GM21515 (cell line): ENCODE results near the gene CRX.
"Not testable (repeated sequence)": the region's sequence is repeated elsewhere in the genome, so short reads cannot be mapped to it uniquely, and the experiment has no call there.

Experiments used
- ATAC-seq: cut with Tn5 transposase; IDR thresholded peaks from one replicate; pipeline ENCODE4 v1.9.1; 2021; ENCODE audit not compliant: unreplicated experiment

Gene CRX

DNA sequence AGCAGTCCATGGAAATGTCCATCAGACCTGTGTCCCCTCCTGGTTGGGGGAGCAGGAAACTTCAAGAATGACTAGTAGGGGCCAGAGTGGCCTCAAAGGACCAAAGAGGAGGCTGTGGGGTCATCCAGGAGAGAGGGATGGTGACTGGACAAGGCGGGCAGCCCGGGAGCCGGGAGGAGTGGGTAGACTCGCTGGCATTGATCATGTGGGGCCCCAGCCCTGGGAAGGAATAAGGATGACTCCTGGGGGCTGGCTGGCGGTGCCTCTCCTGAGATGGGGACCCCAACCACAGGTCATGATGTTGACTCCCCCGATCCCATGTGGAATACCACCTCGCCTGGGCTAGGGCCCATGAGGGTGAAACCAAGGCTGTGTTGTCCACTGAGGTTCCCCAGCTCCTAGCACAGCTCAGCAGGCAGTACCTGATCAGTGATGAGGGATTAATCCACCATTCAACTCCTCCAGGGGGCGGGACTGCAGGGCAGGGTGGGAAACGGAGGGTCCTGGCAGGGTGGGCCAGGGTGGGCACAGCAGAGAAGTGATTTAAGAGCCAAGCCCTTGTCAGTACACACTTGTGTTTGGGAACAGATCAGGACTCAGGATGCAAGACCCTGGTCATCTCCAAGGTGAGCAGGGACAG, 37.0 kb downstream of the CRX start, which contains the start of gene TPRX2:
Gene TPRX2 (plus strand): TSS at position 590 of the 640 bp plus-strand sequence. CDS start 12 bp downstream, at position 602.
- ATAC-seq, result not testable (repeated sequence)

GRCh38 chr19:47859838-47860237, 38.1 kb downstream of the CRX start:
- not testable (repeated sequence) for ATAC-seq

- ATAC-seq, result no peak
These were observed 39.0 kb downstream of the CRX start for GRCh38 chr19:47860602-47861297.

GRCh38 chr19:47861630-47862029, 39.9 kb downstream of the CRX start:
- no peak for ATAC-seq

- no peak for ATAC-seq
These were observed 41.8 kb downstream of the CRX start for GRCh38 chr19:47863514-47863936.

DNA sequence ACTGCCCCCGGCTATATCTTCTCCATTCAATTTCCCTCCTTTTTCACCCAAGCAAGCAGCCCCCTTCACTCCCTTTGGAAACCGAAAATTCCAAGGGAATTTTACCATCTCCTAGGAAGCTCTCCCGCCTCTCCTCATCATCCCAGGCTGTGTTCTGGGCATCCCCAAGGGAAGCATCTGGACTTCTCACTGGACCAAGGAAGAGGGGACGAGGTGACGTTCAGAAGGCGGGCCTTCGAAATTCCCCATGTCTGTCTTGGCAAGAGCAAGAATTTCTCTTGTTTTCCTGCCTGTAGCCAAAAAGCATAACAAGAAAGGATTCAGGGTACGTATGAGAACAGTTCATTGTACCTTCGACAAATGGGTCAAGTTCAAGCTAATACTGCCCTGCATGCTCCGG, 43.4 kb downstream of the CRX start:
- no peak for ATAC-seq

DNA sequence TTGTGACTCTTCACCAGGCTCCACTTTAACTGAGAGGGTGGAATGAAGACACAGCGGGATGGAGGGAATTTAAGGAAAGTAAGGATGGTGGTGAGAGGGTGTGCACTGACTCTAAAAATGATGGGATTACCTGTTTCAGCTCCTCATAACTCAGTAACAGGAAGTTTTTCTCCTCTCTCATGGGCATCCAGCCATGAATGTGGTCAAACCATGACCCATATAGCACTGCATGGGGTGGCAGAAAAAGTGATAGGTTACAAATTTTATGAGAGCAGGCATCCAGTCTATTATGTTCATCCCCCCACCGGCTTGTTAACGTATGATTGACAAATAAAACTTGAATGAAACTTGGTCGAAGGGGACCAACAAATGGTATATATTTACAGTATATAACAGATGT, 57.2 kb downstream of the CRX start:
- ATAC-seq, result no peak

GRCh38 chr19:47879385-47879784, 57.6 kb downstream of the CRX start:
- ATAC-seq, result not testable (repeated sequence)

GRCh38 chr19:47881757-47882156, 60.0 kb downstream of the CRX start:
- no peak for ATAC-seq

- ATAC-seq, result no peak
These were observed 61.2 kb downstream of the CRX start for GRCh38 chr19:47882890-47883289.

- no peak for ATAC-seq
These were observed 63.3 kb downstream of the CRX start for GRCh38 chr19:47885067-47885463.

GRCh38 chr19:47886010-47886559, 64.3 kb downstream of the CRX start, which contains the start of gene SULT2A1:
TSS of gene SULT2A1 (minus strand) at chr19:47886315. CDS start at chr19:47886257, 58 bp downstream.
- ATAC-seq, result no peak

DNA sequence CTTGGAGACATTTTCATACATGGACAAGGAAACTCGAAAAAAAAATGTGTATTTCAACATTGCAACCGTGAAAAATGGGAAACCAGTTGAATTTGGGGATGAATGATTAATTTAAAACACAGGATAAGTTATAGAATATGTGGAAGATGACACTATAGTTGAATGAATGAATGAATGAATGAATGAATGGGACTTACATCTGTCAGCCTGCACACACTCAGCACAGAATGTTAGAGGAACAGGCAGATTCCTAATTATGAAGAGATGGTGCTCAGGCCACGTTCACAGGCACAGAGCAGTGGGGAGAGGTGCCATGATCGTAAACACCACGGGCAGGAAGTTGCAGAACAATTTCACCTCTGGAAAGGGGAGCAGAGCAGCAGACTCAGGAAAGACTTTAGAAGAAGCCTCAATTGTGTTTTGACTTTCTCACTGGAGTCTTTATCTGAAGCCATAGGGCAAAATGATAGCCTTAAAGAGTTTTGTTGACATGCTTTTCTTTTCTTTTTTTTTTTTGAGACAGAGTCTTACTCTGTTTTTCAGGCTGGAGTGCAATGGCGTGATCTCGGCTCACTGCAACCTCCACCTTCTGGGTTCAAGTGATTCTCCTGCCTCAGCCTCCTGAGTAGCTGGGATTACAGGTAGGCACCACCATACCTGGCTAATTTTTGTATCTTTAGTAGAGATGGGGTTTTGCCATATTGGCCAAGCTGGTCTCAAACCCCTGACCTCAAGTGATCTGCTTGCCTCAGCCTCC, 69.3 kb downstream of the CRX start:
- no peak for ATAC-seq

GRCh38 chr19:47891622-47891922, 69.8 kb downstream of the CRX start:
- ATAC-seq, result no peak

DNA sequence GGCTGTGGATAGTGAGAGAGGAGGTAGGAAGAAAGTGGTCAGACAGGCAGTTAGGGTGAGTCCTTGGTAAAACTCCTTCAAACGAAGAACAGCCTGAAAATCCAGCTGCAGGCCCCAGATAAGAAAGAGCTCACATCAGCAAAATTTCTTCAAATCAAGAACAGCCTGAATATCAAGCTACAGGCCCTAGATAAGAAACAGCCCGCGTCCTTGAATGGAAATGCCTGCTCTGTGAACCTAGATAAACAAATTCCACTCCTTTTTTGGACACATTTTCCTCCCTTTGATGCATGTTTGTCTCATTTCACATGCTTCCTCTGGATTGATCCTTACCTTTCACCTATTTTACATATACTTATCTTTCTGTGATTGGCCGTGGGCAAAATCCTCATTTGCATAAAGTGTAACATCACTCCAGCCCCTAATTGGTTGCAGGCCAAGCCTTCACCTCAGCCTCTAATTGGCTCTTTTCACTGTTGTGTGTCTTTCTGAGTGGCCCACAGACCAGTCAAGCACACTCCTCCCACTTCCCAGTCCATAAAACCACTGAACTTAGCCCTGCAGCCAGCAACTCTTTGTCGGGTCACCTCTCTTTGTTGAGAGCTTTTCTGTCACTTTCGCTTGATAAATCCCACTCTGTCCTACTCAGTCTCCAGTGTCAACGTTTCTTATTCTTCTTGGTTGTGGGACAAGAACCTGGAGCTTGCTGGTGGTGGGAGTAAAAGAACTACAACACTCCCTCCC, 70.4 kb downstream of the CRX start:
- no peak for ATAC-seq
